ENCODE data around the gene KIF21B.

- no peak for TF ChIP-seq CTCF (IDR thresholded peaks at IDR 0.05)
- TF ChIP-seq POLR2A (IDR thresholded peaks at IDR 0.05), result no peak
Measured at GRCh38 chr1:200988693-200989092, 34.8 kb downstream of the KIF21B start.

All from uterus (tissue), 2 donors.